Stomach smooth muscle (tissue), 2 donors: ENCODE data around the gene MYOG.

Source experiments
- H3K27ac ChIP-seq: one replicate; pipeline ENCODE4 v1.7.0; 2013; ENCODE audit warnings: mild to moderate bottlenecking, low read length, inconsistent platforms
- H3K27me3 ChIP-seq, 2 donors: one replicate each; pipeline ENCODE4 v1.7.0; 2013; ENCODE audit warnings: low read length in 2 of 2; ENCODE audit not compliant: insufficient read depth in 2 of 2, control insufficient read depth in 1 of 2
- H3K36me3 ChIP-seq, 2 donors: one replicate each; pipeline ENCODE4 v1.7.0; 2013; ENCODE audit warnings: low read length in 2 of 2; ENCODE audit not compliant: control insufficient read depth in 2 of 2, insufficient read depth in 2 of 2
- H3K4me1 ChIP-seq: one replicate; pipeline ENCODE4 v1.7.0; 2013; ENCODE audit warnings: low read length; ENCODE audit not compliant: control insufficient read depth, insufficient read depth
- H3K4me3 ChIP-seq, 2 donors: one replicate each; pipeline ENCODE4 v1.7.0; 2013; ENCODE audit warnings: low read length in 2 of 2
- H3K9ac ChIP-seq, 2 donors: one replicate each; pipeline ENCODE4 v1.7.0; 2013; ENCODE audit warnings: low read length in 2 of 2, mild to moderate bottlenecking in 1 of 2
- H3K9me3 ChIP-seq, 2 donors: one replicate each; pipeline ENCODE4 v1.7.0; 2013; ENCODE audit warnings: low read length in 2 of 2; ENCODE audit not compliant: control insufficient read depth in 2 of 2
- donor health status: healthy.
- donor health status: Pancreatic carcinoma.

The MYOG gene

GRCh38 chr1:203066965-203067364 is 18.8 kb downstream of the MYOG start:
- no peak overlapping the region for H3K4me3 ChIP-seq
- H3K9me3 ChIP-seq, result no peaks in the 10 kb centered on the region
- H3K4me1 ChIP-seq, result peaks cover 16% of the 10 kb centered on the region
- no peaks in the 10 kb centered on the region for H3K27me3 ChIP-seq
- H3K9ac ChIP-seq, result no peak overlapping the region
- H3K27ac ChIP-seq, result no peak overlapping the region
- no peaks in the 10 kb centered on the region for H3K36me3 ChIP-seq

GRCh38 chr1:203065986-203066385 is 19.8 kb downstream of the MYOG start:
- no peak overlapping the region for H3K27ac ChIP-seq

GRCh38 chr1:203065191-203065590 is 20.6 kb downstream of the MYOG start:
- Histone ChIP-seq H3K27me3 (no peaks in the 10 kb centered on the region), H3K27ac (no peak overlapping the region)

More at GRCh38 chr1:203065986-203066385, 19.8 kb downstream of the MYOG start:
- Histone ChIP-seq H3K27me3 (no peaks in the 10 kb centered on the region), H3K4me3 (no peak overlapping the region), H3K36me3 (no peaks in the 10 kb centered on the region), H3K9me3 (no peaks in the 10 kb centered on the region), H3K9ac (no peak overlapping the region), H3K4me1 (peaks cover 16% of the 10 kb centered on the region)

GRCh38 chr1:203063287-203063686 is 22.5 kb downstream of the MYOG start:
- Histone ChIP-seq H3K36me3 (no peaks in the 10 kb centered on the region), H3K27me3 (no peaks in the 10 kb centered on the region), H3K9me3 (no peaks in the 10 kb centered on the region), H3K9ac (no peak overlapping the region), H3K4me3 (no peak overlapping the region), H3K4me1 (peaks cover 9% of the 10 kb centered on the region), H3K27ac (no peak overlapping the region)

More at GRCh38 chr1:203065191-203065590, 20.6 kb downstream of the MYOG start:
- no peaks in the 10 kb centered on the region for H3K9me3 ChIP-seq
- H3K36me3 ChIP-seq, result no peaks in the 10 kb centered on the region
- H3K4me1 ChIP-seq, result peaks cover 16% of the 10 kb centered on the region
- H3K9ac ChIP-seq, result no peak overlapping the region
- H3K4me3 ChIP-seq, result no peak overlapping the region

GRCh38 chr1:203060115-203060514 is 25.7 kb downstream of the MYOG start:
- H3K9ac ChIP-seq, result no peak overlapping the region
- H3K36me3 ChIP-seq, result peaks cover 0 to 4% of the 10 kb centered on the region in 2 donors
- H3K9me3 ChIP-seq, result no peaks in the 10 kb centered on the region
- no peak overlapping the region for H3K27ac ChIP-seq
- no peaks in the 10 kb centered on the region for H3K27me3 ChIP-seq
- H3K4me1 ChIP-seq, result no peaks in the 10 kb centered on the region
- H3K4me3 ChIP-seq, result no peak overlapping the region

- no peaks in the 10 kb centered on the region for H3K9me3 ChIP-seq
- H3K9ac ChIP-seq, result no peak overlapping the region
- no peak overlapping the region for H3K4me3 ChIP-seq
- H3K36me3 ChIP-seq, result peaks cover 0 to 4% of the 10 kb centered on the region in 2 donors
- H3K4me1 ChIP-seq, result no peaks in the 10 kb centered on the region
- no peak overlapping the region for H3K27ac ChIP-seq
- no peaks in the 10 kb centered on the region for H3K27me3 ChIP-seq
Observed at GRCh38 chr1:203059485-203059884, 26.3 kb downstream of the MYOG start.

- Histone ChIP-seq H3K27me3 (no peaks in the 10 kb centered on the region), H3K9ac (no peak overlapping the region), H3K4me3 (no peak overlapping the region), H3K9me3 (no peaks in the 10 kb centered on the region), H3K36me3 (peaks cover 0 to 4% of the 10 kb centered on the region in 2 donors), H3K4me1 (no peaks in the 10 kb centered on the region), H3K27ac (no peak overlapping the region)
Observed at GRCh38 chr1:203058676-203058935, 27.2 kb downstream of the MYOG start.

GRCh38 chr1:203057911-203058675 is 27.7 kb downstream of the MYOG start:
- no peak overlapping the region for H3K9ac ChIP-seq
- no peaks in the 10 kb centered on the region for H3K27me3 ChIP-seq
- no peaks in the 10 kb centered on the region for H3K4me1 ChIP-seq
- no peak overlapping the region for H3K27ac ChIP-seq
- no peaks in the 10 kb centered on the region for H3K9me3 ChIP-seq
- peaks cover 0 to 4% of the 10 kb centered on the region in 2 donors for H3K36me3 ChIP-seq
- H3K4me3 ChIP-seq, result no peak overlapping the region

- no peak overlapping the region for H3K9ac ChIP-seq
- H3K4me1 ChIP-seq, result no peaks in the 10 kb centered on the region
- no peak overlapping the region for H3K4me3 ChIP-seq
- peaks cover 0 to 4% of the 10 kb centered on the region in 2 donors for H3K36me3 ChIP-seq
- no peak overlapping the region for H3K27ac ChIP-seq
- no peaks in the 10 kb centered on the region for H3K9me3 ChIP-seq
- no peaks in the 10 kb centered on the region for H3K27me3 ChIP-seq
Observed at GRCh38 chr1:203056516-203056915, 29.3 kb downstream of the MYOG start.

- no peaks in the 10 kb centered on the region for H3K27me3 ChIP-seq
- H3K36me3 ChIP-seq, result peaks cover 0 to 4% of the 10 kb centered on the region in 2 donors
- H3K4me1 ChIP-seq, result no peaks in the 10 kb centered on the region
- H3K9ac ChIP-seq, result no peak overlapping the region
- no peak overlapping the region for H3K27ac ChIP-seq
- no peaks in the 10 kb centered on the region for H3K9me3 ChIP-seq
- no peak overlapping the region for H3K4me3 ChIP-seq
Observed at GRCh38 chr1:203056012-203056411, 29.8 kb downstream of the MYOG start.

GRCh38 chr1:203055161-203055799 is 30.5 kb downstream of the MYOG start:
- H3K4me3 ChIP-seq, result no peak overlapping the region
- H3K9me3 ChIP-seq, result no peaks in the 10 kb centered on the region
- no peaks in the 10 kb centered on the region for H3K27me3 ChIP-seq
- no peaks in the 10 kb centered on the region for H3K4me1 ChIP-seq
- H3K9ac ChIP-seq, result no peak overlapping the region
- peaks cover 0 to 4% of the 10 kb centered on the region in 2 donors for H3K36me3 ChIP-seq
- H3K27ac ChIP-seq, result no peak overlapping the region
